Ascending aorta (tissue), 2 donors: ENCODE data around the gene CDC123. TPM values are rescaled to one million over a fixed set of nuclear protein-coding genes. Genes with fewer than 3 reads are reported as not detected.

ENCODE experiments used
- DNase-seq, 2 donors: peaks; one replicate each; pipeline ENCODE4 v3.0.0-alpha.2; 2019; ENCODE audit warnings: low spot score in 2 of 2
- H3K27ac ChIP-seq, 2 donors: fragments of 200-600 bp; sonication (generic); one replicate each; pipeline ENCODE4 v1.5.1; 2016 to 2017; ENCODE audit warnings: mild to moderate bottlenecking in 1 of 2
- H3K27me3 ChIP-seq: fragments of 200-600 bp; sonication (generic); one replicate; pipeline ENCODE4 v1.5.1; 2017
- H3K36me3 ChIP-seq, 2 donors: fragments of 200-600 bp; sonication (generic); one replicate each; pipeline ENCODE4 v1.5.1; 2016
- H3K4me1 ChIP-seq, 2 donors: fragments of 200-600 bp; sonication (generic); one replicate each; pipeline ENCODE4 v1.5.1; 2016 to 2017; ENCODE audit warnings: mild to moderate bottlenecking in 1 of 2
- H3K4me3 ChIP-seq, 2 donors: fragments of 200-600 bp; sonication (generic); one replicate each; pipeline ENCODE4 v1.5.1; 2016 to 2017; ENCODE audit warnings: mild to moderate bottlenecking in 1 of 2
- H3K9me3 ChIP-seq, 2 donors: fragments of 200-600 bp; sonication (generic); one replicate each; pipeline ENCODE4 v1.5.1; 2016
- intact Hi-C: fragments of 100-400 bp; cut with DNase I; formaldehyde crosslinking; loops from one replicate; pipeline ENCODE4 v1.15.1; 2023
- total RNA-seq: library from RNA; depleted of rRNA; stranded (reverse); fragments of >200 nt; gene quantifications from one replicate; pipeline ENCODE4 v1.1.0, GENCODE V29; 2016
- TF ChIP-seq, protein P1 (sequence below), 3 experiments: fragments of 200-600 bp in 2 of 3; fragments of 450-650 bp in 1 of 3; sonication (generic) in 2 of 3; IDR thresholded peaks; one replicate each; pipeline ENCODE4 v1.5.1; 2016 to 2019; ENCODE audit warnings: antibody characterized with exemption in 3 of 3, mild to moderate bottlenecking in 1 of 3, moderate library complexity in 1 of 3

The CDC123 gene
- total RNA-seq, 1 donor from 2014 or later, result 33.2 TPM

- Histone ChIP-seq H3K4me1 (peaks cover 9 to 27% of the 10 kb centered on the region in 2 donors), H3K27me3 (no peaks in the 10 kb centered on the region), H3K36me3 (peaks cover 0 to 7% of the 10 kb centered on the region in 2 donors), H3K27ac (peak overlapping the region; percentile 88 to 92), H3K9me3 (no peaks in the 10 kb centered on the region), H3K4me3 (peak overlapping the region; percentile 71 to 89)
- TF ChIP-seq, protein P1, sequence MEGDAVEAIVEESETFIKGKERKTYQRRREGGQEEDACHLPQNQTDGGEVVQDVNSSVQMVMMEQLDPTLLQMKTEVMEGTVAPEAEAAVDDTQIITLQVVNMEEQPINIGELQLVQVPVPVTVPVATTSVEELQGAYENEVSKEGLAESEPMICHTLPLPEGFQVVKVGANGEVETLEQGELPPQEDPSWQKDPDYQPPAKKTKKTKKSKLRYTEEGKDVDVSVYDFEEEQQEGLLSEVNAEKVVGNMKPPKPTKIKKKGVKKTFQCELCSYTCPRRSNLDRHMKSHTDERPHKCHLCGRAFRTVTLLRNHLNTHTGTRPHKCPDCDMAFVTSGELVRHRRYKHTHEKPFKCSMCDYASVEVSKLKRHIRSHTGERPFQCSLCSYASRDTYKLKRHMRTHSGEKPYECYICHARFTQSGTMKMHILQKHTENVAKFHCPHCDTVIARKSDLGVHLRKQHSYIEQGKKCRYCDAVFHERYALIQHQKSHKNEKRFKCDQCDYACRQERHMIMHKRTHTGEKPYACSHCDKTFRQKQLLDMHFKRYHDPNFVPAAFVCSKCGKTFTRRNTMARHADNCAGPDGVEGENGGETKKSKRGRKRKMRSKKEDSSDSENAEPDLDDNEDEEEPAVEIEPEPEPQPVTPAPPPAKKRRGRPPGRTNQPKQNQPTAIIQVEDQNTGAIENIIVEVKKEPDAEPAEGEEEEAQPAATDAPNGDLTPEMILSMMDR (IDR thresholded peaks at IDR 0.05), result no peak
- DNase-seq, result peak in 1 of 2 donors; percentile 69
- intact Hi-C loops, result loop anchor here (2.0 to 5.0 kb wide), 3 partner anchors 66 to 907 kb away; partner anchors contain the start of genes CAMK1D, OPTN and SEC61A2
Measured at GRCh38 chr10:12194752-12195271, 1.2 kb upstream of the CDC123 start.

GRCh38 chr10:12195281-12195602 is 746 bp upstream of the CDC123 start:
- TF ChIP-seq, protein P1 (IDR thresholded peaks at IDR 0.05), result no peak
- Histone ChIP-seq H3K27me3 (no peaks in the 10 kb centered on the region), H3K9me3 (no peaks in the 10 kb centered on the region), H3K4me1 (peaks cover 9 to 27% of the 10 kb centered on the region in 2 donors), H3K4me3 (peak overlapping the region; percentile 71 to 89), H3K27ac (peak overlapping the region; percentile 88 to 92), H3K36me3 (peaks cover 0 to 9% of the 10 kb centered on the region in 2 donors)
- intact Hi-C loops, result loop anchor here (2.0 to 5.0 kb wide), 3 partner anchors 66 to 907 kb away; partner anchors contain the start of genes CAMK1D, OPTN and SEC61A2
- DNase-seq, result no peak

GRCh38 chr10:12196531-12197211 is 683 bp downstream of the CDC123 start:
- peaks cover 9 to 27% of the 10 kb centered on the region in 2 donors for H3K4me1 ChIP-seq
- peaks cover 0 to 21% of the 10 kb centered on the region in 2 donors for H3K36me3 ChIP-seq
- intact Hi-C loops, result loop anchor here (5.0 kb wide), 2 partner anchors 151 to 906 kb away; partner anchors contain the start of genes CAMK1D and OPTN

GRCh38 chr10:12198156-12198555 is 2.2 kb downstream of the CDC123 start:
- H3K27me3 ChIP-seq, result no peaks in the 10 kb centered on the region
- TF ChIP-seq, protein P1 (IDR thresholded peaks at IDR 0.05), result no peak
- no peak overlapping the region for H3K27ac ChIP-seq
- intact Hi-C loops, result loop anchor here (5.0 kb wide), 2 partner anchors 149 to 904 kb away; partner anchors contain the start of genes CAMK1D and OPTN
- peaks cover 10 to 34% of the 10 kb centered on the region in 2 donors for H3K36me3 ChIP-seq
- DNase-seq, result no peak
- H3K9me3 ChIP-seq, result no peaks in the 10 kb centered on the region
- no peak overlapping the region for H3K4me3 ChIP-seq
- H3K4me1 ChIP-seq, result peaks cover 9 to 27% of the 10 kb centered on the region in 2 donors

More at GRCh38 chr10:12196531-12197211, 683 bp downstream of the CDC123 start:
- Histone ChIP-seq H3K27me3 (no peaks in the 10 kb centered on the region), H3K4me3 (peak overlapping the region; percentile 71 to 89), H3K9me3 (no peaks in the 10 kb centered on the region), H3K27ac (peak overlapping the region; percentile 88 to 92)
- TF ChIP-seq, protein P1 (IDR thresholded peaks at IDR 0.05), result no peak
- DNase-seq, result no peak

DNA sequence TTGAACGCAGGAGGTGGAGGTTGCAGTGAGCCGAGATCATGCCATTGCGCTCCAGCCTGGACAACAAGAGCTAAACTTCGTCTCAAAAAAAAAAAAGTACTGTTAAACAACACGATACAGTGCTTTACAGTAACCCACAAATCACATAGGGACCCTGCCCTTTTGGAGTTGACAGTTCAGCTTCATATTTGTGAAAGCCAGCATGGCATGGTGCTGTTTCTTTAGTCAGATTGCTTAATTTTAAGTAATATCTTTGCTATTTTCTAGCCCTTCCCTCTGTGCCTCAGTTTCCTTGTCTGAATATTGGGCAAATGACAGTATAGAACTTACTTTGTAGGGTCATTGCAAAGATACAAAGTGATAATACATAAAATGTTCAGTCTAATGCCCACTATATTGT is 4.9 kb downstream of the CDC123 start:
- no peak overlapping the region for H3K4me3 ChIP-seq
- DNase-seq, result no peak
- intact Hi-C loops, result no loop called here
- peaks cover 0 to 18% of the 10 kb centered on the region in 2 donors for H3K4me1 ChIP-seq
- TF ChIP-seq, protein P1 (IDR thresholded peaks at IDR 0.05), result no peak
- no peak overlapping the region for H3K27ac ChIP-seq
- H3K9me3 ChIP-seq, result no peaks in the 10 kb centered on the region
- H3K27me3 ChIP-seq, result no peaks in the 10 kb centered on the region
- peaks cover 16 to 37% of the 10 kb centered on the region in 2 donors for H3K36me3 ChIP-seq
